ENCODE data around the gene CGNL1.

The CGNL1 gene

GRCh38 chr15:57358571-57358970 is 17.7 kb upstream of the CGNL1 start:
- TF ChIP-seq CTCF (IDR thresholded peaks at IDR 0.05; ENCODE audit: low read depth, low read length): no peak
- H3K4me3 ChIP-seq (ENCODE audit: low read depth, low read length): no peak overlapping the region

- no peak overlapping the region for H3K4me3 ChIP-seq (ENCODE audit: low read depth, low read length)
- no peak for TF ChIP-seq CTCF (IDR thresholded peaks at IDR 0.05; ENCODE audit: low read depth, low read length)
These were observed 12.6 kb upstream of the CGNL1 start for GRCh38 chr15:57363661-57364060.

- 0 out of 2 replicates have a peak, but pooled peaks have one; percentile 4 for TF ChIP-seq CTCF (IDR thresholded peaks at IDR 0.05; ENCODE audit: low read depth, low read length)
- no peak overlapping the region for H3K4me3 ChIP-seq (ENCODE audit: low read depth, low read length)
These were observed 11.9 kb upstream of the CGNL1 start for GRCh38 chr15:57364282-57365007.

- TF ChIP-seq CTCF (IDR thresholded peaks at IDR 0.05; ENCODE audit: low read depth, low read length): no peak
- no peak overlapping the region for H3K4me3 ChIP-seq (ENCODE audit: low read depth, low read length)
These were observed 8.7 kb upstream of the CGNL1 start for GRCh38 chr15:57367556-57367955.

GRCh38 chr15:57370929-57371328 is 5.4 kb upstream of the CGNL1 start:
- TF ChIP-seq CTCF (IDR thresholded peaks at IDR 0.05; ENCODE audit: low read depth, low read length): no peak

GRCh38 chr15:57373251-57373881 is 2.9 kb upstream of the CGNL1 start:
- no peak for TF ChIP-seq CTCF (IDR thresholded peaks at IDR 0.05; ENCODE audit: low read depth, low read length)
- H3K4me3 ChIP-seq (ENCODE audit: low read depth, low read length): no peak overlapping the region

More at GRCh38 chr15:57370929-57371328, 5.4 kb upstream of the CGNL1 start:
- H3K4me3 ChIP-seq (ENCODE audit: low read depth, low read length): no peak overlapping the region

- TF ChIP-seq CTCF (IDR thresholded peaks at IDR 0.05; ENCODE audit: low read depth, low read length): no peak
- no peak overlapping the region for H3K4me3 ChIP-seq (ENCODE audit: low read depth, low read length)
These were observed 2.4 kb upstream of the CGNL1 start for GRCh38 chr15:57373882-57374276.
